H9 (cell line): ENCODE measurements around the gene RNF183. TPM values are rescaled to one million over a fixed set of nuclear protein-coding genes. Genes with fewer than 3 reads are reported as not detected.

Experiments used
- DNase-seq: peaks from one replicate; pipeline ENCODE4 v3.0.0-alpha.2; 2017
- H2AFZ ChIP-seq: one replicate; pipeline ENCODE4 v1.6.1; 2013; ENCODE audit warnings: mild to moderate bottlenecking, low read length, control low read depth, moderate library complexity
- H2AK5ac ChIP-seq: 2 replicates; pipeline ENCODE4 v1.6.1; 2013; ENCODE audit warnings: low read length, control low read depth, mixed read lengths; ENCODE audit not compliant: insufficient read length
- H2BK120ac ChIP-seq: one replicate; pipeline ENCODE4 v1.6.1; 2013; ENCODE audit warnings: low read depth, mild to moderate bottlenecking, low read length, control low read depth, inconsistent platforms; ENCODE audit not compliant: poor library complexity, severe bottlenecking
- H2BK12ac ChIP-seq: 2 replicates; pipeline ENCODE4 v1.6.1; 2013; ENCODE audit warnings: low read length, control low read depth, mixed read lengths, low read depth; ENCODE audit not compliant: insufficient read length
- H2BK15ac ChIP-seq: 2 replicates; pipeline ENCODE4 v1.6.1; 2013; ENCODE audit warnings: low read depth, low read length, control low read depth
- H2BK20ac ChIP-seq: one replicate; pipeline ENCODE4 v1.6.1; 2013; ENCODE audit warnings: low read depth, mild to moderate bottlenecking, low read length, control low read depth, inconsistent platforms; ENCODE audit not compliant: poor library complexity, severe bottlenecking
- H2BK5ac ChIP-seq: 2 replicates; pipeline ENCODE4 v1.6.1; 2013; ENCODE audit warnings: low read length, control low read depth, mixed read lengths; ENCODE audit not compliant: insufficient read length
- H3K14ac ChIP-seq: 2 replicates; pipeline ENCODE4 v1.6.1; 2013; ENCODE audit warnings: low read length, control low read depth; ENCODE audit not compliant: insufficient read depth
- H3K18ac ChIP-seq: 2 replicates; pipeline ENCODE4 v1.6.1; 2013; ENCODE audit warnings: low read depth, mild to moderate bottlenecking, mixed read lengths, low read length, control low read depth; ENCODE audit not compliant: insufficient read length
- H3K23ac ChIP-seq: 2 replicates; pipeline ENCODE4 v1.6.1; 2013; ENCODE audit warnings: low read length, control low read depth, mixed read lengths, low read depth; ENCODE audit not compliant: insufficient read length
- H3K23me2 ChIP-seq: 2 replicates; pipeline ENCODE4 v1.6.1; 2013; ENCODE audit warnings: low read depth, mild to moderate bottlenecking, mixed read lengths, low read length, control low read depth; ENCODE audit not compliant: insufficient read length, poor library complexity, severe bottlenecking
- H3K27ac ChIP-seq: 2 replicates; pipeline ENCODE4 v1.5.1; 2013; ENCODE audit warnings: low read length, control low read depth, mixed read lengths, low read depth; ENCODE audit not compliant: insufficient read length
- H3K27me3 ChIP-seq: 2 replicates; pipeline ENCODE4 v1.6.1; 2013; ENCODE audit warnings: low read length, control low read depth, inconsistent platforms; ENCODE audit not compliant: insufficient read depth
- H3K4ac ChIP-seq: 2 replicates; pipeline ENCODE4 v1.6.1; 2013; ENCODE audit warnings: low read depth, mild to moderate bottlenecking, control low read depth, inconsistent platforms, low read length, moderate library complexity
- H3K4me1 ChIP-seq: 2 replicates; pipeline ENCODE4 v1.6.1; 2013; ENCODE audit warnings: low read length, control low read depth, inconsistent platforms; ENCODE audit not compliant: insufficient read depth
- H3K4me2 ChIP-seq: 2 replicates; pipeline ENCODE4 v1.6.1; 2013; ENCODE audit warnings: low read length, control low read depth, mixed read lengths; ENCODE audit not compliant: insufficient read length, insufficient read depth
- H3K56ac ChIP-seq: 2 replicates; pipeline ENCODE4 v1.6.1; 2013; ENCODE audit warnings: low read depth, mild to moderate bottlenecking, mixed read lengths, low read length, control low read depth; ENCODE audit not compliant: insufficient read length
- H3K79me1 ChIP-seq: 2 replicates; pipeline ENCODE4 v1.6.1; 2013; ENCODE audit warnings: low read depth, mild to moderate bottlenecking, moderate library complexity, low read length, control low read depth, inconsistent platforms; ENCODE audit not compliant: insufficient read depth, poor library complexity, severe bottlenecking
- H3K79me2 ChIP-seq: 2 replicates; pipeline ENCODE4 v1.6.1; 2013; ENCODE audit warnings: low read length, control low read depth, inconsistent platforms; ENCODE audit not compliant: insufficient read depth
- H3K9ac ChIP-seq: 2 replicates; pipeline ENCODE4 v1.6.1; 2013; ENCODE audit warnings: low read length, control low read depth, mixed read lengths; ENCODE audit not compliant: insufficient read length; ENCODE audit errors: extremely low read depth
- H3K9me3 ChIP-seq: one replicate; pipeline ENCODE4 v1.6.1; 2013; ENCODE audit warnings: low read depth, low read length, inconsistent platforms; ENCODE audit not compliant: control insufficient read depth
- H3T11ph ChIP-seq: one replicate; pipeline ENCODE4 v1.6.1; 2013; ENCODE audit warnings: mild to moderate bottlenecking, low read length, control low read depth, inconsistent platforms
- H4K20me1 ChIP-seq: one replicate; pipeline ENCODE4 v1.6.1; 2013; ENCODE audit not compliant: control insufficient read depth, insufficient read length, insufficient read depth
- H4K5ac ChIP-seq: 2 replicates; pipeline ENCODE4 v1.6.1; 2013; ENCODE audit warnings: low read depth, mild to moderate bottlenecking, mixed read lengths, low read length, control low read depth; ENCODE audit not compliant: insufficient read length
- H4K8ac ChIP-seq: replicated peaks from 2 replicates; pipeline ENCODE4 v1.6.1; 2013; ENCODE audit warnings: low read length, control low read depth, mixed read lengths, low read depth; ENCODE audit not compliant: insufficient read length
- H4K91ac ChIP-seq: 2 replicates; pipeline ENCODE4 v1.6.1; 2013; ENCODE audit warnings: low read depth, mild to moderate bottlenecking, moderate library complexity, mixed read lengths, low read length, control low read depth; ENCODE audit not compliant: insufficient read length
- H3K27ac Mint-ChIP-seq, 3 experiments: 2 replicates in 2 of 3; 3 replicates in 1 of 3; pipeline ENCODE4 v1.8.0; 2020 to 2021; ENCODE audit warnings: mixed read lengths in 3 of 3, mild to moderate bottlenecking in 1 of 3, moderate library complexity in 1 of 3
- H3K27me3 Mint-ChIP-seq: 2 replicates; pipeline ENCODE4 v1.8.0; 2021; ENCODE audit warnings: low read depth, mild to moderate bottlenecking, moderate library complexity, mixed read lengths
- H3K36me3 Mint-ChIP-seq, 3 experiments: 2 replicates in 2 of 3; 3 replicates in 1 of 3; pipeline ENCODE4 v1.8.0; 2020 to 2021; ENCODE audit warnings: low read depth in 3 of 3, mixed read lengths in 3 of 3; ENCODE audit not compliant: insufficient read depth in 1 of 3
- H3K4me1 Mint-ChIP-seq, 2 experiments: 2 replicates each; pipeline ENCODE4 v1.8.0; 2020; ENCODE audit warnings: mixed read lengths in 2 of 2
- H3K4me3 Mint-ChIP-seq, 2 experiments: 2 replicates in 1 of 2; 3 replicates in 1 of 2; pipeline ENCODE4 v1.8.0; 2020 to 2021; ENCODE audit warnings: mild to moderate bottlenecking in 2 of 2, mixed read lengths in 2 of 2, moderate library complexity in 1 of 2
- H3K9me3 Mint-ChIP-seq, 2 experiments: 2 replicates in 1 of 2; 3 replicates in 1 of 2; pipeline ENCODE4 v1.8.0; 2020; ENCODE audit warnings: mild to moderate bottlenecking in 2 of 2, mixed read lengths in 2 of 2, moderate library complexity in 1 of 2
- WGBS: extraction: QIAGEN DNeasy Blood & Tissue Kit; methylation state at CpG from one replicate; pipeline ENCODE4 v1.1.7; 2013; ENCODE audit warnings: missing lambda C conversion rate, low lambda C conversion rate, mixed read lengths; ENCODE audit not compliant: insufficient read length; ENCODE audit errors: extremely low coverage; 5-methylcytosine and 5-hydroxymethylcytosine counted together
- total RNA-seq: library from RNA; stranded (reverse); gene quantifications from 2 replicates; pipeline ENCODE4 v1.2.1, GENCODE V29; 2021
- TF ChIP-seq, protein P1 (sequence below): fragments of 200-600 bp; sonication (generic); conservative IDR thresholded peaks from 3 replicates; pipeline ENCODE4 v1.8.0; 2021; ENCODE audit warnings: antibody characterized with exemption, mild to moderate bottlenecking

The RNF183 gene
- total RNA-seq, 1 experiment from 2014 or later, result 0.33 TPM

DNA sequence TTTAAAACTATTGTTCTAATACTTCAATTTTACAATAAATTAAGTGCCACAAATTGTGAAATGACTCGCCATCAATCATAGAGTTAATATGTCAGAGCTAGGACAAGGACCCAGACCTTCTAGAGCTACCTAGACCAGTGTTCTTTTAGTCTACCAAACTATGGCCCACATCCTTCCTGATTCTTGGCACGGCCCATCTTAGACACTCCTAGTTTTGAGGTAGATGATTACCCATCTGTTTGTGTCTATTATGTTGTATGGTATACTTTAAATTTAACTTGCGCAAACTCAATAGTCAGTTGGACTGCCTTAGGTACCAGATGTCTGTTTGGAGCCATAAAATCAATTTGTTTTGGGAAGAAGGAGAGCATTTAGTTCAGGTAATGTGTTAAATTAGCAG is 45.3 kb downstream of the RNF183 start:
- Mint-ChIP-seq H3K36me3 (peaks cover 13 to 45% (median 32%) of the 10 kb centered on the region in 3 experiments; a peak in 6 of 7 replicates), H3K27ac (no peak overlapping the region), H3K27me3 (no peaks in the 10 kb centered on the region), H3K4me3 (no peak overlapping the region), H3K9me3 (no peaks in the 10 kb centered on the region), H3K4me1 (no peaks in the 10 kb centered on the region)
- Histone ChIP-seq H2BK20ac (no peak overlapping the region), H3K14ac (no peak overlapping the region), H3K18ac (no peak overlapping the region), H2BK120ac (no peak overlapping the region), H2BK5ac (no peak overlapping the region), H4K8ac (no peak overlapping the region), H4K91ac (no peak overlapping the region), H2AK5ac (no peak overlapping the region), H3K9me3 (no peaks in the 10 kb centered on the region), H3K23ac (no peak overlapping the region), H3K9ac (no peak overlapping the region), H3K27me3 (no peaks in the 10 kb centered on the region), H3K27ac (no peak overlapping the region), H3K56ac (no peak overlapping the region), H2BK15ac (no peak overlapping the region), H3K4me2 (no peak overlapping the region), H4K5ac (no peak overlapping the region), H3K23me2 (no peaks in the 10 kb centered on the region), H4K20me1 (no peaks in the 10 kb centered on the region), H3K79me1 (no peaks in the 10 kb centered on the region), H2BK12ac (no peak overlapping the region), H3K4ac (no peak overlapping the region), H3K4me1 (no peaks in the 10 kb centered on the region), H3K79me2 (no peaks in the 10 kb centered on the region), H3T11ph (no peak overlapping the region), H2AFZ (no peak overlapping the region)
- no peak for DNase-seq
- no CpG with 5 or more reads among the region's 3 CpGs for WGBS
- TF ChIP-seq, protein P1, sequence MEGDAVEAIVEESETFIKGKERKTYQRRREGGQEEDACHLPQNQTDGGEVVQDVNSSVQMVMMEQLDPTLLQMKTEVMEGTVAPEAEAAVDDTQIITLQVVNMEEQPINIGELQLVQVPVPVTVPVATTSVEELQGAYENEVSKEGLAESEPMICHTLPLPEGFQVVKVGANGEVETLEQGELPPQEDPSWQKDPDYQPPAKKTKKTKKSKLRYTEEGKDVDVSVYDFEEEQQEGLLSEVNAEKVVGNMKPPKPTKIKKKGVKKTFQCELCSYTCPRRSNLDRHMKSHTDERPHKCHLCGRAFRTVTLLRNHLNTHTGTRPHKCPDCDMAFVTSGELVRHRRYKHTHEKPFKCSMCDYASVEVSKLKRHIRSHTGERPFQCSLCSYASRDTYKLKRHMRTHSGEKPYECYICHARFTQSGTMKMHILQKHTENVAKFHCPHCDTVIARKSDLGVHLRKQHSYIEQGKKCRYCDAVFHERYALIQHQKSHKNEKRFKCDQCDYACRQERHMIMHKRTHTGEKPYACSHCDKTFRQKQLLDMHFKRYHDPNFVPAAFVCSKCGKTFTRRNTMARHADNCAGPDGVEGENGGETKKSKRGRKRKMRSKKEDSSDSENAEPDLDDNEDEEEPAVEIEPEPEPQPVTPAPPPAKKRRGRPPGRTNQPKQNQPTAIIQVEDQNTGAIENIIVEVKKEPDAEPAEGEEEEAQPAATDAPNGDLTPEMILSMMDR, result no peak
